Epithelial cell of esophagus (primary cell): ENCODE results near the gene S100P.
A peak's percentile ranks its signal among the peaks of the same experiment; 100 is the strongest.

Source experiments
- DNase-seq: peaks from one replicate; pipeline ENCODE4 v3.0.0; 2010; ENCODE audit warnings: low read depth
- H3K4me3 ChIP-seq: 2 replicates; pipeline ENCODE4 v1.5.1; 2011; ENCODE audit warnings: mild to moderate bottlenecking, low read length, control low read depth
- CTCF ChIP-seq: IDR thresholded peaks from 2 replicates; pipeline ENCODE4 v1.5.1; 2011; ENCODE audit warnings: low read depth, mild to moderate bottlenecking, low read length, control low read depth, inconsistent platforms; ENCODE audit not compliant: insufficient read depth; ENCODE audit errors: missing control alignments

S100P gene

DNA sequence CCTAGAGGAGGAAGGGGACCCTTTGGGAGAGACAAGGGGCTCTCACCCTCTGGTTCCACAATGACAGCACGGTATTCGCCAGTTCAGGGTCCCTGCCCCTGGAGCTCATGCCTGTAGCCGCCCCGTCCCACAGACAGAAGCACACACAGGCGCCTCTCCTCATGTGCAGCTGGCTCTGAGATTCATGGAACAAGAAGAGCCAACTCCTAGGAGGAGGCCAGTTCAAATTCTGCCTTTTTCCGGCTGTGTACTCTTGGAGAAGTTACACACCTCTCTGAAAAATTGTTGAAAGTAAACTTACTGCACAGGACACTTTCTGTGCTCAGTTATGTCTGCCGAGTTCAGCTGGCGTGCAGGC is 37.6 kb downstream of the S100P start:
- no peak overlapping the region for H3K4me3 ChIP-seq
- no peak for DNase-seq
- TF ChIP-seq CTCF: no peak

DNA sequence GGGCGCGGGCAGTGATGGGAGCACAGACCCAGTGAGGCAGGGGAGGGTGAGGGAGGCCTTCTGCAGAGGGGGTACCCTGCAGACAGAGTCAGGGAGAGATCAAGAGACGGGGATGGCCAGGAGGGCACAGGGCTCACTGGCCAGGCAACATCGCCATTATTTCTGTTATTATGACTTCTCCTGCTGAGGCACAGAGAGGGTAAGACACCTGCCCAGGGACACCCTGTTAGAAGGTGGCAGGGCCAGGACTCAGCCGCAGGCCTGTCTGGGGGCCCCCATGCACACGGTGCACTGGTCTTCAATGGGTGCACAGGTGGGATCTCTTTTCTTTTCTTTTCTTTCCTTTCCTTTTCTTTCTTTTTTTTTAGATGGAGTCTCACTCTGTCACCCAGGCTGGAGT is 38.1 kb downstream of the S100P start:
- H3K4me3 ChIP-seq: no peak overlapping the region
- DNase-seq: no peak
- TF ChIP-seq CTCF: no peak

DNA sequence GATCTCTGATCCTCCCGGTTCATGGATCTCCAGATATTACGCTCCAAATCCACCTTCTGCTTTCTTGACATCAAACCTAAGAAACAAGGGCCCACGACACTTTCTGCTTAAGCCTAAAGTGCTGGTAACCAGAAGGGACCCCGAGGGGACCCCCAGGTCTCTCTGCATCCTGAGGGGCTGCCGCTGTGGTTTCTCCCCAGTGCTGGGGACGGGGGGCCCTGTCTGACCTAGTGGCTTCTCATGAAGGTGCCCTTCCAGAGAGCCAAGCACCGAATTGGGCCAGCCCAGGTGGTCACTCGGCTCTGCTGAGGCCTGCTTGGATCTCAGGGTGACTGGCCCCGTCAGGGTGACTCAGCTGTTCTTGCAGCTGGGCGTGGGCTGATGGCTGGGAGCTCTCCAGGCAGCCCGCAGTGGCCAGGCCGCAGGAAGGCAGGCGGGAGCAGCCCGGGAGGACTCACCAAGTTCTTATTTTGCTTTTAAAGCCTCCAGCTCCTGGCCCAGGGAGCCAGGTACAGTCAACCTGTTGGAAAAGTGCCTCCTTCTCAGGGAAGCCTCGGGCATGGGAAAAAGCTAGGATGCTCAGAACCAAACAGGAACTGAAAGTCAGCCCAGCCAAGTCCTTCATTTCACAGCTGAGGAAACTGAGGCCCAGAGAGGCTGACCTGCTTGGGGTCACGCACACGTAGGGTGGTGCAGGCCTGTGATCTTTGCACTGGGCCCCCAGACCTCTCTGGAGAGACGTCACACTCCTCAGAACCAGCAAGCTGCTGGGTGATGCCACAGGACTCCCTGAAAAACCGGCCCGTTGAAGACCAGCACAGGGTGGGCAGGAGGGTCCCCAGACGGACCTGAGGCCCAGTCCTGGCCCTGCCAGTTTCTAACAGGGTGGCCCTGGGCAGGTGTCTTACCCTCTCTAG is 39.0 kb downstream of the S100P start:
- H3K4me3 ChIP-seq: no peak overlapping the region
- no peak for TF ChIP-seq CTCF
- peak; percentile 87 for DNase-seq

DNA sequence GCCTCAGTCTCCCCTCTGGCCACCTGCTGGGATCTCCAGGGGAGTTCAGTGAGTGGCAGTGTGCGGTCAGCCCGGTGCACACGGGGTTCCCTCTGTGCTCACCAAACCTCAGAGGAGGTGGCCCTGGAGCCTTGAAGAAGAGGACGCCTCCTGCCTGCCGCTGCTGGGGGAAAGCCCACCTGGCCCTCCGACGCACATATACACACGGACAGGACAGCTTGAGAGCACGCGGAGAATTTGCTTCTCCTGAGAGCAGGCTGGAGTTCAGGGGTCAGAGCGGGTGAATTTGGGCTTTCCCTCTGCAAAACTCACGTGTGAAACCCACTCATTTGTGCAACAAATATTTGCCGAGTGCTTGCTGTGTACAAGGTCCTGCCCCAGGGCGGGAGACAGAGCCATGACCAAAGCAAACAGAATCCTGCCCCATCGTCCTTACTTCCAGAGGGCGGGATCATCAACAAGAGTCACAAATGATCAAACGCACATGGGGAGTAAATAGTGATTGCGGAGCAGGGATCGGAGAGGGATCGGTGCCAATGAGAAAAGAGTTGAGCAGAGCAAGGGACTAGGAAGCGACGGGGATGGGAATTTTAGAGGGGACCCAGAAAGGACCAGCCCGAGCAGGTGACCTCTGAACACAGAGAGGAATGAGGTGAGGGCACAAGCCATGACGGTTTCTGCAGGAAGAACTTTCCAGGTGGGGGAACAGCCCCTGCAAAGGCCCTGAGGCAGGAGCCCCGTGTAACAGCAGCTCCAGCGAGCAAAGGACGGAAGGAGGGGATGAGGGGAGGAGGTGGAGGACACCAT is 39.9 kb downstream of the S100P start:
- TF ChIP-seq CTCF: no peak
- H3K4me3 ChIP-seq: no peak overlapping the region
- DNase-seq: no peak

GRCh38 chr4:6734165-6734786 is 40.6 kb downstream of the S100P start:
- TF ChIP-seq CTCF: no peak
- H3K4me3 ChIP-seq: no peak overlapping the region
- no peak for DNase-seq

GRCh38 chr4:6739920-6740319 is 46.2 kb downstream of the S100P start:
- no peak for DNase-seq
- no peak for TF ChIP-seq CTCF
- H3K4me3 ChIP-seq: no peak overlapping the region
